ENCODE results near the gene RPL29.

DNA sequence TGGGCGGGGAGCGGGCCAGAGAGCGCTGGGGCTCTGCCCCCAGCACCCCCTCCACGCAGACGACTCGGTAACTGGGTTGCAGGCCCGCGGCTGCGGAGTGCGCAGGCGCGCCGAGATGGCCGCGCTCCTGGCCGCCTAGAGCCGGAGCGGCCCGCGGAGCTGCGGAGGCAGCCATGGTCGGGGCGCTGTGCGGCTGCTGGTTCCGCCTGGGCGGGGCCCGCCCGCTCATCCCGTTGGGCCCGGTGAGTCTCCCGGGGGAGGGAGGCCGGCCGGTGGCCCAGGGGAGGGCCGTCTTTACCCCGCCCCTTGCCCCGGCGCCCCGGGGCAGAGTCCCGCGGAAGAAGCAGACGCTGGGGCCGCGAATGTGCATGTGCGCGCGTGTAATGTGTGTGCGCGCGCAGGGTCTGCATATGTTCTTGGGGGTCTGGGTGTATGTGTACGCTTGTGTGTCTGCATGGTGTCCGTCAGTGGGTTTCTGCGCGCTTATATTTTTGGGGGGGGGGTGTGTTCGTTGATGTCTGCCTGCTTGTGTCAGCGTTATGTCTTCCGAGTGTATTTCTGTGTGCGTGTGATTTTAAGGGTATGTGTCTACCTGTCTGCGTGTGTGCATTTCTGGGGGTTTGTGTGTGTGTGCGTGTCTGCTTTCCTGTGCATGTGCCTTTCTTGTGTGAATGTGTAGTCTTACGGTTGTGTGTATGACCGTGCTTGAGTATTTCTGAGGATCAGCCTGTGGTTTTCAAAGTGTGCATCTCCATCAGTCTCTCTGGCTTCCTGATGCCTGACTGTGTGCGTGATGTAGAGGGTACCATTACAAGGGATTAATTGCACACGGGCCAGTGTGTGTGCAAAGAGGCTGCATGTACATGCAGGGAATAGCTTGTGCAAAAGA is 20.5 kb downstream of the RPL29 start, which contains the start of gene ABHD14A:
- TF ChIP-seq POLR2A (IDR thresholded peaks at IDR 0.05) = peak in 2 of 4 donors; percentile 63 to 74
- TF ChIP-seq, protein P1, sequence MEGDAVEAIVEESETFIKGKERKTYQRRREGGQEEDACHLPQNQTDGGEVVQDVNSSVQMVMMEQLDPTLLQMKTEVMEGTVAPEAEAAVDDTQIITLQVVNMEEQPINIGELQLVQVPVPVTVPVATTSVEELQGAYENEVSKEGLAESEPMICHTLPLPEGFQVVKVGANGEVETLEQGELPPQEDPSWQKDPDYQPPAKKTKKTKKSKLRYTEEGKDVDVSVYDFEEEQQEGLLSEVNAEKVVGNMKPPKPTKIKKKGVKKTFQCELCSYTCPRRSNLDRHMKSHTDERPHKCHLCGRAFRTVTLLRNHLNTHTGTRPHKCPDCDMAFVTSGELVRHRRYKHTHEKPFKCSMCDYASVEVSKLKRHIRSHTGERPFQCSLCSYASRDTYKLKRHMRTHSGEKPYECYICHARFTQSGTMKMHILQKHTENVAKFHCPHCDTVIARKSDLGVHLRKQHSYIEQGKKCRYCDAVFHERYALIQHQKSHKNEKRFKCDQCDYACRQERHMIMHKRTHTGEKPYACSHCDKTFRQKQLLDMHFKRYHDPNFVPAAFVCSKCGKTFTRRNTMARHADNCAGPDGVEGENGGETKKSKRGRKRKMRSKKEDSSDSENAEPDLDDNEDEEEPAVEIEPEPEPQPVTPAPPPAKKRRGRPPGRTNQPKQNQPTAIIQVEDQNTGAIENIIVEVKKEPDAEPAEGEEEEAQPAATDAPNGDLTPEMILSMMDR (IDR thresholded peaks at IDR 0.05) = peak in 2 of 6 experiments; percentile 5 to 22

Data from esophagus squamous epithelium (tissue), 4 donors.